GM23248 (cell line): Measurements from ENCODE around the gene WFS1.

ENCODE experiments used
- EZH2 ChIP-seq: fragments of 200-600 bp; sonication (generic); IDR thresholded peaks from 2 replicates; pipeline ENCODE4 v1.6.1; 2018; ENCODE audit warnings: antibody characterized with exemption, mild to moderate bottlenecking; ENCODE audit not compliant: insufficient read depth, poor library complexity, severe bottlenecking
- EZH2phosphoT487 ChIP-seq: fragments of 200-600 bp; sonication (generic); IDR thresholded peaks from 2 replicates; pipeline ENCODE4 v1.6.1; 2018; ENCODE audit warnings: antibody characterized with exemption, moderate library complexity, mild to moderate bottlenecking, low read depth; ENCODE audit not compliant: insufficient read depth

DNA sequence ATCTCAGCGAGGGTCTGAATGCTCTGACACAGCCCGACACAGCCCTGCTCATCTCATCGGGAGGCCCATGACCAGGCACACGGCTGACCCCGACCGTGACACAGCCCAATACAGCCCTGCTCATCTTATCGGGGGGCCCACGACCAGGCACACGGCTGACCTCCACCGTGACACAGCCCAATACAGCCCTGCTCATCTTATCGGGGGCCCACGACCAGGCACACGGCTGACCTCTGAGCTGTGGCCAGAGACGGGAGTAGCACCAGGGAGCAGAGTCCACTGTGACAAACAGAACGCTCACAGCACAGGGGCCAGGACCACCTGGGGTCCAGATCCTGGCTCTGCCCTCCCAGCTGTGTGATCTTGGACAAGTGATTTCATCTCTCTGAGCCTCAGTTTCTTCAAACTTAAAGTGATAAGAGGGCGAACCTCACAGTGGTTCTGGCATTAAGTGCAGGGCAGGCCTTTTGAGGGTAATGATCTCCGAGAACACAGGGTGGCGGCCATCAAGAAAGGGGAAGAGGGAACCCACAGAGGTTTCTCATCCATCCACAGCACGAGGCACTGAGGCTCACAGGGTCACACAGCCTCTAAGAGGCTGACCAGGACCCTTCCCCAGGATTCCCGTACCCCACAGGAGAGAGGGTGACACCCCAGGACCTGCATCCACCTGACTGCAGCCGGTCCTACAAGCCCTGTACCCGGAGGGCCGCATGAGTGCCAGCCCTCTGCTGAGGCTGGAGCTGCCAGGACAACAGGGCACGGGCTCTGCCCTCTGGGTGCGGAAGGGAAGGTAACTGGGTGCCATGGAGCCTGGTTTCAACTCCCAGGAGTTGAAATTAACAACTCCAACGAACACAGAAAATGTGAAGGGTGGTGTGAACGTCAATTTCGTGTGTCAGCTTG, 60.1 kb downstream of the WFS1 start:
- TF ChIP-seq EZH2 (no peak), EZH2phosphoT487 (no peak)
